Activated naive CD4-positive, alpha-beta T cell (primary cell): ENCODE results near the gene CMC2.

Source experiments
- DNase-seq, 4 experiments: peaks; one replicate each; lab custom pipeline; 2025; lab: John Stamatoyannopoulos, UW

The CMC2 gene

GRCh38 chr16:80973991-80974390 lies 32.7 kb downstream of the CMC2 start:
- no peak for DNase-seq

GRCh38 chr16:80972611-80973010 lies 34.1 kb downstream of the CMC2 start:
- DNase-seq = no peak

GRCh38 chr16:80971819-80972218 lies 34.9 kb downstream of the CMC2 start:
- DNase-seq = no peak

GRCh38 chr16:80969114-80969484 lies 37.6 kb downstream of the CMC2 start:
- no peak for DNase-seq

GRCh38 chr16:80968386-80969113 lies 38.1 kb downstream of the CMC2 start:
- no peak for DNase-seq

GRCh38 chr16:80966617-80967016 lies 40.1 kb downstream of the CMC2 start:
- no peak for DNase-seq

GRCh38 chr16:80964351-80964750 lies 42.3 kb downstream of the CMC2 start:
- no peak for DNase-seq

- DNase-seq = no peak
These were observed 43.8 kb downstream of the CMC2 start for GRCh38 chr16:80962879-80963278.

- no peak for DNase-seq
These were observed 48.4 kb downstream of the CMC2 start for GRCh38 chr16:80958284-80958683.

- DNase-seq = no peak
These were observed 51.7 kb downstream of the CMC2 start for GRCh38 chr16:80954985-80955384.

- DNase-seq = peak in 1 of 4 experiments; percentile 1
These were observed 57.7 kb downstream of the CMC2 start for GRCh38 chr16:80948886-80949493.

- no peak for DNase-seq
These were observed 58.7 kb downstream of the CMC2 start for GRCh38 chr16:80947708-80948625.

- DNase-seq = no peak
These were observed 59.4 kb downstream of the CMC2 start for GRCh38 chr16:80947239-80947638.

- no peak for DNase-seq
These were observed 60.2 kb downstream of the CMC2 start for GRCh38 chr16:80946481-80946880.

GRCh38 chr16:80940069-80940856 lies 66.4 kb downstream of the CMC2 start:
- DNase-seq = no peak

- no peak for DNase-seq
These were observed 67.8 kb downstream of the CMC2 start for GRCh38 chr16:80938879-80939260.

GRCh38 chr16:80938004-80938878 lies 68.4 kb downstream of the CMC2 start:
- no peak for DNase-seq

GRCh38 chr16:80936410-80936809 lies 70.3 kb downstream of the CMC2 start:
- no peak for DNase-seq

GRCh38 chr16:80935691-80936090 lies 71.0 kb downstream of the CMC2 start:
- DNase-seq = no peak

GRCh38 chr16:80932708-80933095 lies 74.0 kb downstream of the CMC2 start:
- DNase-seq = no peak
